SHP77 treated with DMSO at 0.1 percent for 48 hours (cell line): ENCODE results near the gene MTG1.
A peak's percentile ranks its signal among the peaks of the same experiment; 100 is the strongest.
"Not testable (repeated sequence)": the region's sequence is repeated elsewhere in the genome, so short reads cannot be mapped to it uniquely, and the experiment has no call there.

Experiments used
- DNase-seq: peaks from one replicate; lab custom pipeline; 2025; lab: John Stamatoyannopoulos, UW

MTG1 gene

DNA sequence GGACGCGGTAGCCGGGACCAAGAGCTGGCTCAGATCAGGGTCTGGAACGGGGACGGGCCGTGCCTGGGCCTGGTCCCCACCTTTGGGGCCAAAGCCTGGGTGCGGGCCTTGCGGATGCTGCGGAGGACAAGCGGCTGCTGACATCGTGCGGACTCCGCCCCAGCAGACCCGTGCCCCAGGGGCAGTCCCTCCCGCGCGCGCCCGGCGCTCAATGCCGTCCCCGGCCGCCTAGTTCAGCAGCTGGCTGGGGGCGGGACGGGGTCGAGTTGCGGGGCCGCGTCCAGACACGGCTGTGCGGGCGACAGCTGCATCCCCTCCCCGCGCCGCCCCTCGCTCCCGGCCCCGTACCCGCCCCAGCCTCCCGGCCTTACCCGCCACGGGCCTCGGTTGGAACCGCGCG is 30.1 kb downstream of the MTG1 start:
- not testable (repeated sequence) for DNase-seq

GRCh38 chr10:133424601-133425000 is 30.6 kb downstream of the MTG1 start, which contains the start of gene SPRN:
TSS of gene SPRN (minus strand) at chr10:133424625. CDS start at chr10:133423681, 944 bp downstream.
- DNase-seq: not testable (repeated sequence)

DNA sequence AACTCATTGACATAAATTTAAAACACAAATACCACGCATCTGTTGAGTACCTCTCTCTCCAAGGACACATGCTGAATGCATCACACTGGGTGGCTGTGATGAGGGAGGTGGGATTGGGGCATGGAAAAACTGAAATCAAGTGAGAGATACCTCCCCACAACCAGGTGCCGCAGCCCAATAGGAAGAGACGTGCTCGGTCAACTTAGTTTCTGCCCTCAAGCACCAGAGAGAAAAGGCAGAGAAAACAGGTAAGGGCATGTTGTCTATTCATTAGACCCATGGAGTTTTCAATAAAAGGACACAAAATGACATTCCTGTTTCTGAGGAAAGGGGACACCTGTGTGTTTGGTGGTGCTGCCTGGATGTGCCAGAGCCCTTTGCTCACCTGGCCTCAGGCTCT is 35.6 kb downstream of the MTG1 start:
- DNase-seq: not testable (repeated sequence)

- DNase-seq: not testable (repeated sequence)
These were observed 38.1 kb downstream of the MTG1 start for GRCh38 chr10:133431888-133432613.

- not testable (repeated sequence) for DNase-seq
These were observed 38.8 kb downstream of the MTG1 start for GRCh38 chr10:133432789-133433188.

DNA sequence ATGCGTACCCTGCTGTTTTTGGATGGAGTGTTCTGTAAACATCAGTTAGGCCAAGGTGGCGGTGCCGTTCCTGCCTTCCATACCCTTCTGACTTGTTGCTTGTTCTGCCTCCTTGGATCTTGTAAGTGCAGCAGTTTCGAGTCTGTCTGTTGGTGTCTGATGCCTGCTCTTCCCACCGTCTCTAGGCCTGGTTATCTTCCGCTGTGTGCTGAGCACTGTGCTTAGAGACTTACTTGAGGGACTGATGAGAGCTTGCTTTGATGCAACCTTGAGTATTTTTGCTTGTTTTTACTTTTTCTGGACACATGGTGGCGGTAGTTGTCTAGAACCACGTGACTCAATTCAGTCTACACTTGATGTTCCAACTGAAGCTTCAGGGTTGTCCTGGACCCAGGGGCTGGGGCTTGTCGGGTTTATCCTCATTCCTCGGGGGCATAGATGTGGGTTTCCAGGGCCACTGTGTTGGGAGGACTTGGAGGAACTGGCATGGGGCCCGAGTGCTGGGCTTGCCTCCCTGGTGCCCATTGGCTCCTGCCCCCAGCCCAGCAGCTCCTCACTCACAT is 44.8 kb downstream of the MTG1 start:
- DNase-seq: peak; percentile 24

DNA sequence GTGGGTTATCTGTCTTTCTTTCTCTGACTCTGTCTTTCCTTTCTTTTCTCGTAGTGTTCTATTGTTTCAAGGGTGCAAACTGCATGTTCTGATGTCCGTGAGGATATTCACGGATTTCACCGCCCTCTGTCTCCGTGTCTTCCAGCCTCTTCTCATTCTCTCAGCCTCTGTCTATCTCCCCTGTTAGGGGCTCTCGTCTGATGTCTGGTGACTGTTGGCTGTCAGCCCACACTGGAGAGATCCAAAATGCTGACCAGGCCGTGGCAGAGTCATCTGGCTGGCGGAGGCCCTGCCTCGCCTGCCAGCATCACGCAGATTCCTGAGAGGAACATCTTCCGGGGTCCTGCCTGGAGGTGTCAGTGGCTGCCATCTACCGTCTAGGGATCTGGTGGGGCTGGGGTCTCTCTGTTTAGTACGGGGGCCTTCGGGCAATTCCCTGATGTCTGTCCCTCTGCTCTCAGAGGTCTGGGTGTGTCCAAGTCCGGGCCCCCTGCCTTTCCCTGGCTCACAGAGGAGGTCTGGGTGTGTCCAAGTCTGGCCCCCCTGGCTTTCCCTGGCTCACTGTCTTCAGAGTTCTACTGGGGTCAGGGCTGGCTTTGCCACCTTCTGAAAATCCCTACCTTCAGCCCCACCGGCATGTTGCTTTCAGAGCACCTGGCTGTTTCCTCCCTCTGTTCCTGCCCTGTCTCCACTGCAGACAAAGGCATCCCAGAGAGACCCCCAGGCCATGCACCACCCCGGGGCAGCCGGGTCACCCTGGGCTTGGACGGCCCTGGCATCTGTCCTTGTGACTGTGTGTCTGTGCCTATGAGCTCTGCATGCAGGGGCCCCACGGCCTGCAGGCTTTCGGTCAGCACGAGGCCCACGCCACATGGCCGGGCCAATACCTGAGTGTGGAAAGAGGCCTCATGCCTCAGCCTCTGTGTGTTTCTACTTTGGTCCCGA is 45.8 kb downstream of the MTG1 start:
- DNase-seq: no peak

DNA sequence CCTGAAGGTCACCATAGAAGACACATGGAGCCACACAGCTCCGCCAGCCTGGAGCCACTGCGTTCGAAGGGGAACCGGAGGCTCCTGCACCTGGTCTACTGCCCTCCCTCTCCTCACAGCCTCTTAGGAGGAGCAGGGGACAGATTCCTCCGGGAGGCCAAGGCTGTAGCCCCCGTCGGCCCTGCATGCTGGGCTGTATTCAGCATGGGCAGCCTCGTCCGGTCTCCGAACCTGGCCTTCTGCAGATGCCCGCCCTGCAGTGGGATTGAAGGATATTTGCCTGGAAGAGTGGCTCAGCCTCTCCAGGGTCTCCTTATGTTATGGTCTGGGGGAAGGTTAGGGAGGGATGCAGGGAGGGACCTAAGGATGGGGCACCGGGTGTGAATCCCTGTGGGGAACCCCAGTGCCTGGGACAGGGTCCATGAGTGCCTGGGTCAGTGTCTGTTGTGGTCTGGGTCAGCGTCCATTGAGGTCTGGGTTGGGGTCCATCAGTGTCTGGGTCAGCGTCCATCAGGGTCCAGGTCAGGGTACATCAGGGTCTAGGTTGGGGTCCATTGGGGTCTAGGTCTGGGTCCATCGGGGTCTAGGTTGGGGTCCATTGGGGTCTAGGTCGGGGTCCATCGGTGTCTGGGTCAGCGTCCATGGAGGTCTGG is 46.8 kb downstream of the MTG1 start:
- DNase-seq: no peak

DNA sequence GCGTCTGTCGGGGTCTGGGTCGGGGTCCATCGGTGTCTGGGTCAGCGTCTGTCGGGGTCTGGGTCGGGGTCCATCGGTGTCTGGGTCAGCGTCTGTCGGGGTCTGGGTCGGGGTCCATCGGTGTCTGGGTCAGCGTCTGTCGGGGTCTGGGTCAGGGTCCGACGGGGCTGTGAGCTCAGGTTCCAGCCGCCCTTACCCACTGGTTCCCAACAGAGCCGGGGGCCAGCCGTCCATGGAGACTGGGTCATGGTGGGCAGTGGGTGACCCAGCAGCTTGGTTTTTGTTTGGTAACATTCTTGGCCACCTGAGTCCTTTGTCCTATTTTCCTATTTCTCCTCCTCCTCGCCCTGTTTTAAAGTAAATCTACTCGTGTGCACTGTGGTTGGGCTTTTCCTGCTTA is 47.4 kb downstream of the MTG1 start:
- DNase-seq: not testable (repeated sequence)

DNA sequence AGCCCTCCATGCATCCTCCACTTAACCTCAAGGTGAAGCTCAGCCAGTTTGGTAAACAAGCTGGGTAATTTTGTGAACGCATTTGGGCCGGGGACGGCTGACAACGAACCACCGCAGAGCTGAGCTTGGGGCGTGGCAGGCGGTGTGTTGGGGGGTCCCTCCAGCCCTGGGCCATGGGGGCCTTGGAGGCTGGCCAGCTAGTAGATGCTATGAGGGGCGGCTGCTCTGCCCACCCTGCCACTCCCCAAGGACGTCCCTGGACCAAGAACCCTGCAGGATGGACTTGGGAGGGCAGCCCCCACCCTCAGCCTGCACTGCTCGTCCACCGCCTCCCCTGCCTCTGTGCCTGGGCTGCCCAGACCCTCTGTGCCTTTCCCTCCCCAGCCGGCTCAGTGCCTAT is 47.8 kb downstream of the MTG1 start:
- no peak for DNase-seq

DNA sequence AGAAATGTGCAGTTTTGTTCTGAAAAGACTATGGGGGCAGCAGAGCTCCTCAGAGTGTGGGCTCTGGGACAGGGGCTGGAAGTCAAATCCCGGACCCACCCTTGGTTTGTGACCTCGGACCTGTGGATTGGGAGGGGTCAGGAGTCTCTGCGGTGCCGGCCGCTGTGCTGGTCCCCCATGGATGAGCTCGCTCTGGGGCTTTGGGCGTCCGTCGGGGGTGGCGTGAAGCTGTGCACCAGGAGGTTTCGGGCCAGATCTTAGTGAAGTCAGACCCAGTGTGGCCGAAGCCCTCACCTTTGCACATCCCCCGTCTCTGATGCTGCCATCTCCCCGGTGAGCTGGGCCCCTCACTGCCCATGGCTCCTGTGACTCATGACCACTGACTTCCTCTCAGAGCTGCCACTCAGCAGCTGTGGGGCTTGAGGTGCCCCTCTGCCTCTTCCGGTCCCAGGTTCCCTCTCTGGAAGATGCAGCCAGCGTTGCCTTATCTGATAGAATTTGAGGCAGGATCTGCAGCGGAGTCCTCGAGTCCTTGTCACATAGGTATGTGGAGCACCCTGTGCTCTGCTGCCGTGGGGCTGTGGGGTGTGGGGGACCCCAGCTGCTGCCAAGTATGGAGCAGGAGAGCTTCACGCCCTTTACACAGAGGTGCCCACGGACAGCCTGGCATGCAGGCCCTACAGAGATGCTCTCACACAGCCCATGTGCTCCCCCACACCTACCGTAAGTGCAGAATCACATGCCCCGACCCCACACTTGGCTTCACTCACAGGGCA is 48.4 kb downstream of the MTG1 start:
- DNase-seq: no peak

DNA sequence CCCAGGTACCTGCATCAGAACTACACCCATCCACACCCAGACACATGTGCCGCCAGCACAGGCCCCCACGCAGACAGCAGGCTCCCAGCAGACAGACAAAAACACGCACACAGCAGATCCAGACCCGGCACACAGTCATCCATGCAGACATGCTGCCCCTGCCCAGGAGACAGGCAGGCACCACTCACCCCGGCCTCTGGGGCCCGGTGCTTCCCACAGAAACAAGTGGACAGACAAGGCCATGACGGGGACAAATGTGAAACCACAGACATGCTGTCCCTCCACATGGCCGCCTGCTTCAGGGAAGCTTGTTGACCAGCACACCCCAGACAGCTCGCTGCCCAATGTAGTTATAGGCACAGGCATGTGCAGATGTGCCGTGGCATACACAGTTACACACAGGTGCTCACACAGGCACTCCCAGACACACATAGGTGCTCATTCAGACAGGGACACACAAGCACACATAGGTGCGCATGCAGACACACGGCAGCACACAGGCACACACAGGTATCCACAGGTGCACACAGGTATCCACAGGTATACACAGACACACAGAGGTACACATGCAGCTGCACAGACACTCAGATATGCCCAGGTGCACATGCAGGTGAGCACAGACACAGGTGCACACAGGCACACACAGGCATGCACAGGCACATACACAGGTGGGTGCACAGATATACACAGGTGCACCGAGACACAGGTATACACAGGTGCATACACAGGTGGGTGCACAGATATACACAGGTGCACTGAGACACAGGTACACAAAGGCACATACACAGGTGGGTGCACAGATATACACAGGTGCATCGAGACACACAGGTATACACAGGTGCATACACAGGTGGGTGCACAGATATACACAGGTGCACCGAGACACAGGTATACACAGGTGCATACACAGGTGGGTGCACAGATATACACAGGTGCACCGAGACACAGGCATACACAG is 49.3 kb downstream of the MTG1 start:
- DNase-seq: no peak

DNA sequence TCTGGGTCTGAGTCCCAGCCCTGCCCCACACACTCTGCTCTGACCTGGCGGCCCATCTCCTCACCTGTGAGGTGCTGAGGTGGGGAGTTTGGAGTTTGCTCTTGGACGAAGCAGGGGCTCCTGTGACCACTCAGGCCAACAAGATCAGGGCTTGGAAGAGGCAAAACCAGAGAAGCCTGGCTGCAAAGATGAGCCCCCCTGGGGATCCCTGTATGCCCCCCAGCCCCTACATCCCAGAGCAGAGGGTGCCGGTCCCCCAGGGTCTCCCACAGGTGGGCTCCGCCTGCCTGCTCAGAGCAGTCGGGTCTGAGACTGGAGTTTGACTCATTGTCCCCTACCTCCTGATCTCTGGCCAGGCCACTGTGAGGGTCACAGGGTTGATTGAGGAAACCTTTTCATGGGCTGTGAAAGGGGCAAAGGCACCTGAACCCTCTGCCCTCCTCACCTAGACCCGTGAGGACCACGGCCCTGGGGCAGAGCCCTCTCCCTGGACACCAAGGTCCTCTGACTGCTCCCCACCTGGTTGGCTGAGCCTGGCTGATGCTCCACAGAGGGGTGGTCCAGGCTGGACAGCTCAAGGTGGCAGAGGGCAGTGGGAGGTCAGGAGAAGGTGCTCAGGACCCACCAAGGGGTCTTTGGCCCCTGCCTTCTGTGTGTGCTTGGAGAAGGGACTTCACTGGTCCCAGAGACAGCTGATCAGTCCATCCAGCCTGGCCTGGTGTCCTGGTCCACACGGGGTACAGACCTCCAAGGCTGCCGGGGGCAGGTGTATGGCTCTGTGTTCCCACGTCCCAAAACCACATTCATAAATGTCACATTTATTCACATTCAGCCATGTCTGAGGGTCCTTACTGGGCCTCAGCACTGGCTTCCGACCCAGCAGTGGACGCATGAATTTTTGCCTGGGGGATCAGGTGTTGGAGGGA is 50.6 kb downstream of the MTG1 start:
- DNase-seq: no peak

DNA sequence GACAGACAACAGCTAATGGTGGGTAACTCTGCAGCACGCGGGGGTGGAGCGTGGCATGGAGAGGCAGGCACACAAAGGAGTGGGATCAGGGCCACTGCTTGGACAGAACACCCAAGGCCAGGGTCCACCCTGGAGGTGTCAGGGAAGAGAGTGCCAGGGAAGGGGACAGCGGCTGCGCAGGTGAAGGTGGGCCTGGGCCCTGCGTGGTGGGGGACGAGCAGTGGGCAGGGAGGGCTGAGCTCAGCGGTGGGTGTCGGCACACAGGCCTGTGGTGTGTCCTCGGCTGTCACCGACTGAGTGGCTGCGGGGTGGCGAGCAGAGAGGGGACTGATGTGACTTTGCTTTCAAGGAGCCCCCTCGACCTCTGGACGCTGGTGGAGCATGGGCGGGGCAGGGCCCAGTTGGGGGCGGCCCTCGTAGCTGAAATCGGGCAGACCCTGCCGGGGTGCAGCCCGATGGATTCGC is 51.3 kb downstream of the MTG1 start:
- DNase-seq: no peak

DNA sequence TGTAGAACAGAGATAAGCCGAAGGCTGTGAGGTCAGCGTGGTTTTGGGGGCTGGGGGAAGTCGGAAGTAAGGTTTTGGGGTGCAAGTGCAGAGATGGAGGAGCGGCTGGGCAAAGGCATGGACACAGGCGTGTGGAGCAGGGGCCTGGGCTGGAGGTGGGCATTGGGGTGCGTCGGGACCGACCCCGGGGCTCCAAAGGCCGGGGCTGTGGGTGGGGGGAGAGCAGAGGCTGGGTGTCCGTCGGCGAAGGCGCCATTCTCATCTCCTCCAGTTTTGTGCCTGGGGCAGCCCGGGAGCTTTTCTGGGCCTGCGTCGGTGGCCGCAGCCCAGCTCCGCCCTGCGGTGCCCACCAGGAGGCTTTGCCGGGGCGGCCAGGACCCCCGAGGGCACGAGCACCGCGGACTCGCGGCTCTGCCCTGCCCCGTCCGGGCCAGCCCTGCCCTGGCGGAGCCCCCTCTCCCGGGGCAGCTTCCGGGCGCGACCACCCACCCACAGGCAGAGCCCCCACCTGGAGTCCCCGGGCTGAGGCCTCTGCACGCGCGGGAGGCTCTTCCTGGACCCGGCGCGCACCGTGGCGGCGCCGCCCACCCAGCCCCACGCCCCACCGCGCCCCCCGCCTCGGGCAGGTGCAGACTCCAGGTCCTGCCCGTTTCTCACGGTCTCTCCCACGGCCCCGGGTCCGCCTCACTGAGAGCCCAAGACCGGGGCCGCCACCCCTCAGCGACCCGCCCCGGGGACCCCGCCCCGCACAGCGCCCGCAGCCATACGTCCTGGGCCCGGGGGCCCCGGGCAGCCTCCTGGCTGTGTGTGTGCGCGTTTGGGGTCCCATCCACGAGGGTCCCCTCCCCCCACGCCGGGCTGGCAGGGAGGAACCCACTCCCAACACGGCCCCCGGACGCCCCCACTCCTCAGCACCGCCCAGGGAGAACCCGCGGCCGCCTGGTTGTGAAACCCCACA is 52.1 kb downstream of the MTG1 start:
- no peak for DNase-seq

GRCh38 chr10:133446979-133447378 is 53.0 kb downstream of the MTG1 start:
- DNase-seq: no peak

GRCh38 chr10:133448120-133448519 is 54.2 kb downstream of the MTG1 start:
- no peak for DNase-seq

DNA sequence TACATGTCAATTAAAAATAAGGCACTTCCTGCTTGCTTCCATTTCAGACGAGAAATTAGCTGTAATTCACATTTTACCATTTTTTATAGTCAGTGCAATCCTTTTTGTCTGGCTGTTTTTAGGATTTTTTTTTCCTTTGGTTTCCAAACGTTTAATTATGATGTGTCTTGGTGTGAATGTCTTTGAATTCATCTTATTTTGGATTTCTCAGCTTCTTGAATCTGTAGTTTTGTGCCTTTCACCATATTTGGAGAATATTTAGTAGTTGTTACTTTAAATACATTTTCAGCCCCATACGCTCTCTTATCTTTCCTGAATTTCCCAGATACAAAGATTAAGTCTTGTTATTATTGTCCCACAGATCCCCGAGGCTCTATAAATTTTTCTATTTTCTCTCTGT is 57.4 kb downstream of the MTG1 start:
- no peak for DNase-seq
